K562 (cell line): Measurements from ENCODE around the gene ACBD3.

Experiments used
- ADNP ChIP-seq: fragments of 200-800 bp; sonication (Bioruptor generic); IDR thresholded peaks from 2 replicates; pipeline ENCODE4 v1.6.1; 2016; ENCODE audit warnings: missing genetic modification characterization, missing compliant biosample characterization
- BRF1 ChIP-seq: IDR thresholded peaks from 3 replicates; pipeline ENCODE4 v1.6.1; 2011; ENCODE audit warnings: borderline replicate concordance, mild to moderate bottlenecking; ENCODE audit not compliant: insufficient read length; ENCODE audit errors: extremely low read depth
- POLR3A ChIP-seq: IDR thresholded peaks from 2 replicates; pipeline ENCODE4 v1.6.1; 2011; ENCODE audit warnings: borderline replicate concordance, mild to moderate bottlenecking, moderate library complexity; ENCODE audit not compliant: insufficient read length, insufficient read depth; ENCODE audit errors: extremely low read depth
- RNF2 ChIP-seq: sonication (generic); IDR thresholded peaks from 2 replicates; pipeline ENCODE4 v1.6.1; 2016

- no peak for TF ChIP-seq POLR3A
- no peak for TF ChIP-seq RNF2
- no peak for TF ChIP-seq ADNP (tag)
- TF ChIP-seq BRF1 = no peak
Observed at GRCh38 chr1:226125831-226126230, 60.7 kb downstream of the ACBD3 start.
